Measurements from ENCODE around the gene SRRM3. TPM values are rescaled to one million over a fixed set of nuclear protein-coding genes. Genes with fewer than 3 reads are reported as not detected.
A peak's percentile ranks its signal among the peaks of the same experiment; 100 is the strongest.

Gene SRRM3
- total and polyA plus RNA-seq, 9 of the 15 experiments (the other 6 are each of a cell fraction or from before 2014, with no cell fraction given) = 0.04 to 0.91 (median 0.46) TPM; not detected in 2

DNA sequence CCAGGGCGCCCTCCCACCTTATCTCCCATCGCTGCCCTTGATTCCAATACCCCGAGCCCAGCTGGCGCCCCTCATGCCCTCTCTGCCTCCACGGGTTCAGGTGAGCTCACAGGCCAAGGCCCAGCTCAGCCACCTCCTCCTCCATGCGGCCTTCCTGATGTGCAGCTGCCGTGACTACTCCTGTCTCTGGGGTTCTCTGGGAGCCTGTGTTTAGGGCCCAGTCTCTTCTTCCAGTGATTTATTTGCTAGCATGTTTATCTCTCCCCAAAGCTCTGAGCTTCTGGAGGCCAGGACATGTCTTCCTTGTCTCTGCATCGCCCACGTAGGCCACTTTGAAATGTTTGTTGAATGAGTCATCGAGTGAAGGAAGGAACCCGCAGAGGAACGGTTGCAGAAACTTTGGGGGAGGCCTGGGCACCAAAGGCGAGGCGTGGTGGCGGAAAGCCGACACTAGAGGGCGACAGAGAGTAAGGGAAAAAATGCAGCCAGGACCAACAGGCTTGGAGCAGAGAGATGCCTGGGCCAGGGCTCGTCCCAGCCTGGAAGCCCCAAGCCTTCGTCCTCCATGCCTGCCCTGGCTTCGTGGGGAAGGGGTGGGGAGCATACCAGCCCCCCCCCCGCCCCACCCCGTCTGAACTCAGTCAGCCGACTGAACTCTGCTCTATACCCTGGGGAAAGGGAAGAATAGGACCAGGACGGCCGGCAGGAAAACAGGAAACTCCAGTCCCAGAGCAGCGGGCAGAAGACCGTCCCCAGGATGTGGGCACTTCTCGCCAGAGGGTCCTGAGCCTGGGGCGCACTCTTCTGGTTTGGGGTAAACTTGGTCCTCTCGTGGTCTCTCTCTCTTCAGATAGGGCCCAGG is 89.9 kb downstream of the SRRM3 start (continued):
- peak; percentile 85; the same call in 1 of the 2 replicates for TF ChIP-seq MECOM (CRISPR knock-in tag; IDR thresholded peaks at IDR 0.05)
- TF ChIP-seq ZBTB11 (CRISPR knock-in tag; IDR thresholded peaks at IDR 0.05) = 0 out of 6 replicates have a peak, but pooled peaks of 1 of the 3 experiments have one; percentile 25
- no peak for TF ChIP-seq THAP12 (CRISPR knock-in tag; IDR thresholded peaks at IDR 0.05)
- no peak for TF ChIP-seq SNRNP70 (optimal IDR thresholded peaks at IDR 0.05; ENCODE audit: low read depth, low read length)
- TF ChIP-seq JUNB (CRISPR knock-in tag; conservative IDR thresholded peaks at IDR 0.05) = peak; percentile 85
- TF ChIP-seq KDM4B (IDR thresholded peaks at IDR 0.05; ENCODE audit: borderline replicate concordance in 2 of 2, low read depth in 1 of 2) = no peak
- peak in 1 of 2 experiments; percentile 84; a peak in 2 of 3 replicates for TF ChIP-seq CBX3 (IDR thresholded peaks at IDR 0.05; ENCODE audit: borderline replicate concordance in 1 of 2, low read length in 2 of 2)
- no peak for TF ChIP-seq ZNF695 (CRISPR knock-in tag; IDR thresholded peaks at IDR 0.05)
- TF ChIP-seq RCOR1 (IDR thresholded peaks at IDR 0.05; ENCODE audit: borderline replicate concordance in 1 of 2, low read depth in 2 of 2, low read length in 2 of 2) = peak in 1 of 2 experiments; percentile 90; a peak in 2 of 4 replicates
- TF ChIP-seq, protein P1, sequence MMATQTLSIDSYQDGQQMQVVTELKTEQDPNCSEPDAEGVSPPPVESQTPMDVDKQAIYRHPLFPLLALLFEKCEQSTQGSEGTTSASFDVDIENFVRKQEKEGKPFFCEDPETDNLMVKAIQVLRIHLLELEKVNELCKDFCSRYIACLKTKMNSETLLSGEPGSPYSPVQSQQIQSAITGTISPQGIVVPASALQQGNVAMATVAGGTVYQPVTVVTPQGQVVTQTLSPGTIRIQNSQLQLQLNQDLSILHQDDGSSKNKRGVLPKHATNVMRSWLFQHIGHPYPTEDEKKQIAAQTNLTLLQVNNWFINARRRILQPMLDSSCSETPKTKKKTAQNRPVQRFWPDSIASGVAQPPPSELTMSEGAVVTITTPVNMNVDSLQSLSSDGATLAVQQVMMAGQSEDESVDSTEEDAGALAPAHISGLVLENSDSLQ (IDR thresholded peaks at IDR 0.05) = peak; percentile 91
- peak; percentile 99 for TF ChIP-seq EGR1 (conservative IDR thresholded peaks at IDR 0.05)
- 0 out of 2 replicates have a peak, but pooled peaks have one; percentile 9 for TF ChIP-seq RUNX1 (IDR thresholded peaks at IDR 0.05; ENCODE audit: low read depth)
- TF ChIP-seq TOE1 (IDR thresholded peaks at IDR 0.05; ENCODE audit: borderline replicate concordance) = peak; percentile 61; the same call in 1 of the 2 replicates
- no peak for TF ChIP-seq TOE1 (CRISPR knock-in tag; IDR thresholded peaks at IDR 0.05; ENCODE audit: borderline replicate concordance, low read depth)
- peak; percentile 98 for TF ChIP-seq CTBP1 (IDR thresholded peaks at IDR 0.05; ENCODE audit: borderline replicate concordance)
- TF ChIP-seq ZNF561 (CRISPR knock-in tag; conservative IDR thresholded peaks at IDR 0.05) = no peak
- no peak for TF ChIP-seq ZNF780A (CRISPR knock-in tag; IDR thresholded peaks at IDR 0.05)
- peak; percentile 87 for TF ChIP-seq SP1 (CRISPR knock-in tag; IDR thresholded peaks at IDR 0.05)

Measured in K562 (cell line).